ENCODE measurements around the gene SELENON. TPM values are rescaled to one million over a fixed set of nuclear protein-coding genes. Genes with fewer than 3 reads are reported as not detected.

The SELENON gene
- polyA plus RNA-seq, 3 donors from 2014 or later, result 0.79 to 1.6 (median 0.90) TPM

GRCh38 chr1:25813071-25813733, 13.2 kb downstream of the SELENON start:
- H3K9me3 Mint-ChIP-seq, result no peaks in the 10 kb centered on the region
- H3K27ac Mint-ChIP-seq, result no peak overlapping the region
- peaks cover 0 to 2% (median 1%) of the 10 kb centered on the region in 3 donors for H3K27me3 Mint-ChIP-seq (ENCODE audit: low read depth in 3 of 3)
- H3K4me1 Mint-ChIP-seq, result peaks cover 2 to 5% of the 10 kb centered on the region in 2 donors
- DNase-seq, result no peak
- no peaks in the 10 kb centered on the region for H3K36me3 Mint-ChIP-seq
- no peak overlapping the region for H3K4me3 Mint-ChIP-seq

GRCh38 chr1:25813734-25814471, 13.9 kb downstream of the SELENON start:
- Mint-ChIP-seq H3K4me1 (peaks cover 9 to 12% of the 10 kb centered on the region in 2 donors), H3K4me3 (no peak overlapping the region), H3K27ac (no peak overlapping the region), H3K27me3 (ENCODE audit: low read depth in 3 of 3) (peaks cover 0 to 5% (median 2%) of the 10 kb centered on the region in 3 donors), H3K36me3 (no peaks in the 10 kb centered on the region), H3K9me3 (no peaks in the 10 kb centered on the region)
- DNase-seq, result no peak

- H3K27me3 Mint-ChIP-seq (ENCODE audit: low read depth in 3 of 3), result peaks cover 0 to 12% (median 6%) of the 10 kb centered on the region in 3 donors
- H3K4me1 Mint-ChIP-seq, result peaks cover 16 to 18% of the 10 kb centered on the region in 2 donors
- H3K36me3 Mint-ChIP-seq, result no peaks in the 10 kb centered on the region
- H3K4me3 Mint-ChIP-seq, result no peak overlapping the region
- DNase-seq, result no peak
- no peaks in the 10 kb centered on the region for H3K9me3 Mint-ChIP-seq
- no peak overlapping the region for H3K27ac Mint-ChIP-seq
Observed at GRCh38 chr1:25814549-25815087, 14.6 kb downstream of the SELENON start.

- peaks cover 19 to 21% of the 10 kb centered on the region in 2 donors for H3K4me1 Mint-ChIP-seq
- no peak overlapping the region for H3K4me3 Mint-ChIP-seq
- H3K9me3 Mint-ChIP-seq, result no peaks in the 10 kb centered on the region
- no peak for DNase-seq
- H3K27me3 Mint-ChIP-seq (ENCODE audit: low read depth in 3 of 3), result peaks cover under 1 to 12% (median 10%) of the 10 kb centered on the region in 3 donors
- no peaks in the 10 kb centered on the region for H3K36me3 Mint-ChIP-seq
- no peak overlapping the region for H3K27ac Mint-ChIP-seq
Observed at GRCh38 chr1:25815208-25816111, 15.5 kb downstream of the SELENON start.

- Mint-ChIP-seq H3K27me3 (ENCODE audit: low read depth in 3 of 3) (peaks cover 8 to 12% (median 10%) of the 10 kb centered on the region in 3 donors), H3K4me1 (peaks cover 23 to 29% of the 10 kb centered on the region in 2 donors), H3K4me3 (no peak overlapping the region), H3K27ac (no peak overlapping the region), H3K9me3 (no peaks in the 10 kb centered on the region), H3K36me3 (no peaks in the 10 kb centered on the region)
- no peak for DNase-seq
Observed at GRCh38 chr1:25816112-25816718, 16.2 kb downstream of the SELENON start.

GRCh38 chr1:25817840-25818501, 18.0 kb downstream of the SELENON start:
- Mint-ChIP-seq H3K4me3 (peak overlapping the region; percentile 66 to 98 (median 94)), H3K27ac (peak overlapping the region; percentile 71 to 97 (median 90)), H3K36me3 (no peaks in the 10 kb centered on the region), H3K4me1 (peaks cover 34 to 41% of the 10 kb centered on the region in 2 donors), H3K9me3 (no peaks in the 10 kb centered on the region), H3K27me3 (ENCODE audit: low read depth in 3 of 3) (peaks cover 9 to 14% (median 10%) of the 10 kb centered on the region in 3 donors)
- DNase-seq, result no peak

GRCh38 chr1:25818569-25818968, 18.6 kb downstream of the SELENON start:
- no peak for DNase-seq
- no peaks in the 10 kb centered on the region for H3K9me3 Mint-ChIP-seq
- peak overlapping the region; percentile 93 to 98 (median 94) for H3K4me3 Mint-ChIP-seq
- H3K4me1 Mint-ChIP-seq, result peaks cover 34 to 41% of the 10 kb centered on the region in 2 donors
- H3K27me3 Mint-ChIP-seq (ENCODE audit: low read depth in 3 of 3), result peaks cover 8 to 14% (median 9%) of the 10 kb centered on the region in 3 donors
- H3K36me3 Mint-ChIP-seq, result no peaks in the 10 kb centered on the region
- H3K27ac Mint-ChIP-seq, result peak overlapping the region; percentile 89 to 98 (median 95)

- Mint-ChIP-seq H3K36me3 (peaks cover 0 to 4% (median 0%) of the 10 kb centered on the region in 3 donors), H3K4me3 (peak within 1 kb of the TSS; percentile 93 to 98 (median 95)), H3K9me3 (no peaks in the 10 kb centered on the region), H3K27ac (peak within 1 kb of the TSS; percentile 89 to 99 (median 97)), H3K27me3 (ENCODE audit: low read depth in 3 of 3) (peaks cover 8 to 14% (median 9%) of the 10 kb centered on the region in 3 donors), H3K4me1 (peaks cover 34 to 41% of the 10 kb centered on the region in 2 donors)
- DNase-seq, result peak; percentile 91 to 93 (median 93)
Observed at GRCh38 chr1:25819491-25820246, 19.7 kb downstream of the SELENON start, which contains the start of gene MTFR1L. MTFR1L (plus strand) TSS chr1:25819954; CDS start chr1:25823105, 3,151 bp downstream.

- H3K4me1 Mint-ChIP-seq, result peaks cover 34 to 41% of the 10 kb centered on the region in 2 donors
- peak overlapping the region; percentile 93 to 98 (median 95) for H3K4me3 Mint-ChIP-seq
- peak overlapping the region; percentile 89 to 99 (median 97) for H3K27ac Mint-ChIP-seq
- DNase-seq, result peak; percentile 74 to 77 (median 74)
- H3K27me3 Mint-ChIP-seq (ENCODE audit: low read depth in 3 of 3), result peaks cover 8 to 14% (median 9%) of the 10 kb centered on the region in 3 donors
- peaks cover 0 to 4% (median 0%) of the 10 kb centered on the region in 3 donors for H3K36me3 Mint-ChIP-seq
- H3K9me3 Mint-ChIP-seq, result no peaks in the 10 kb centered on the region
Observed at GRCh38 chr1:25820247-25821111, 20.5 kb downstream of the SELENON start.

- DNase-seq, result no peak
- Mint-ChIP-seq H3K27ac (peak overlapping the region; percentile 86 to 99 (median 96)), H3K4me1 (peaks cover 34 to 41% of the 10 kb centered on the region in 2 donors), H3K4me3 (peak overlapping the region; percentile 92 to 97 (median 93)), H3K27me3 (ENCODE audit: low read depth in 3 of 3) (peaks cover 8 to 14% (median 9%) of the 10 kb centered on the region in 3 donors), H3K36me3 (peaks cover 0 to 4% (median 1%) of the 10 kb centered on the region in 3 donors), H3K9me3 (no peaks in the 10 kb centered on the region)
Observed at GRCh38 chr1:25821112-25821476, 21.1 kb downstream of the SELENON start.

GRCh38 chr1:25821630-25822091, 21.7 kb downstream of the SELENON start:
- Mint-ChIP-seq H3K9me3 (no peaks in the 10 kb centered on the region), H3K4me3 (peak overlapping the region; percentile 92 to 97 (median 93)), H3K27me3 (ENCODE audit: low read depth in 3 of 3) (peaks cover 8 to 14% (median 10%) of the 10 kb centered on the region in 3 donors), H3K27ac (peak overlapping the region; percentile 86 to 99 (median 96)), H3K36me3 (peaks cover 0 to 4% (median 4%) of the 10 kb centered on the region in 3 donors), H3K4me1 (peaks cover 34 to 41% of the 10 kb centered on the region in 2 donors)
- no peak for DNase-seq

All from immature natural killer cell (primary cell).